ENCODE data around the gene ARHGAP15. TPM values are rescaled to one million over a fixed set of nuclear protein-coding genes. Genes with fewer than 3 reads are reported as not detected.

The ARHGAP15 gene
- total RNA-seq, 1 donor from 2014 or later = not detected

- peaks cover 55% of the 10 kb centered on the region for H3K27me3 Mint-ChIP-seq (ENCODE audit: unreplicated experiment)
- TF ChIP-seq CTCF (IDR thresholded peaks at IDR 0.05) = no peak
- no peaks in the 10 kb centered on the region for H3K9me3 Mint-ChIP-seq (ENCODE audit: unreplicated experiment)
- H3K4me1 Mint-ChIP-seq (ENCODE audit: unreplicated experiment) = peaks cover 4% of the 10 kb centered on the region
- H3K36me3 Mint-ChIP-seq (ENCODE audit: unreplicated experiment) = no peaks in the 10 kb centered on the region
- DNase-seq (ENCODE audit: extremely low spot score, unreplicated experiment) = no peak
- no peak overlapping the region for H3K27ac Mint-ChIP-seq (ENCODE audit: unreplicated experiment)
- no peak overlapping the region for H3K4me3 Mint-ChIP-seq (ENCODE audit: unreplicated experiment)
Observed at GRCh38 chr2:143140864-143141661, 11.8 kb downstream of the ARHGAP15 start.

GRCh38 chr2:143142598-143142997 is 13.4 kb downstream of the ARHGAP15 start:
- peaks cover 46% of the 10 kb centered on the region for H3K27me3 Mint-ChIP-seq (ENCODE audit: unreplicated experiment)
- no peak for DNase-seq (ENCODE audit: extremely low spot score, unreplicated experiment)
- H3K4me3 Mint-ChIP-seq (ENCODE audit: unreplicated experiment) = no peak overlapping the region
- TF ChIP-seq CTCF (IDR thresholded peaks at IDR 0.05) = no peak
- H3K27ac Mint-ChIP-seq (ENCODE audit: unreplicated experiment) = no peak overlapping the region
- H3K9me3 Mint-ChIP-seq (ENCODE audit: unreplicated experiment) = no peaks in the 10 kb centered on the region
- no peaks in the 10 kb centered on the region for H3K36me3 Mint-ChIP-seq (ENCODE audit: unreplicated experiment)
- peaks cover 7% of the 10 kb centered on the region for H3K4me1 Mint-ChIP-seq (ENCODE audit: unreplicated experiment)

GRCh38 chr2:143144813-143145455 is 15.7 kb downstream of the ARHGAP15 start:
- Mint-ChIP-seq H3K4me3 (ENCODE audit: unreplicated experiment) (no peak overlapping the region), H3K27ac (ENCODE audit: unreplicated experiment) (no peak overlapping the region), H3K36me3 (ENCODE audit: unreplicated experiment) (no peaks in the 10 kb centered on the region), H3K27me3 (ENCODE audit: unreplicated experiment) (peaks cover 44% of the 10 kb centered on the region), H3K9me3 (ENCODE audit: unreplicated experiment) (no peaks in the 10 kb centered on the region), H3K4me1 (ENCODE audit: unreplicated experiment) (peaks cover 7% of the 10 kb centered on the region)
- DNase-seq (ENCODE audit: extremely low spot score, unreplicated experiment) = no peak
- no peak for TF ChIP-seq CTCF (IDR thresholded peaks at IDR 0.05)

GRCh38 chr2:143146366-143146765 is 17.1 kb downstream of the ARHGAP15 start:
- TF ChIP-seq CTCF (IDR thresholded peaks at IDR 0.05) = no peak

GRCh38 chr2:143146815-143147530 is 17.8 kb downstream of the ARHGAP15 start:
- no peak overlapping the region for H3K27ac Mint-ChIP-seq (ENCODE audit: unreplicated experiment)
- no peaks in the 10 kb centered on the region for H3K36me3 Mint-ChIP-seq (ENCODE audit: unreplicated experiment)
- no peak for TF ChIP-seq CTCF (IDR thresholded peaks at IDR 0.05)
- H3K4me3 Mint-ChIP-seq (ENCODE audit: unreplicated experiment) = no peak overlapping the region
- DNase-seq (ENCODE audit: extremely low spot score, unreplicated experiment) = no peak
- H3K27me3 Mint-ChIP-seq (ENCODE audit: unreplicated experiment) = peaks cover 41% of the 10 kb centered on the region
- no peaks in the 10 kb centered on the region for H3K9me3 Mint-ChIP-seq (ENCODE audit: unreplicated experiment)
- peaks cover 7% of the 10 kb centered on the region for H3K4me1 Mint-ChIP-seq (ENCODE audit: unreplicated experiment)

More at GRCh38 chr2:143146366-143146765, 17.1 kb downstream of the ARHGAP15 start:
- H3K4me1 Mint-ChIP-seq (ENCODE audit: unreplicated experiment) = peaks cover 7% of the 10 kb centered on the region
- H3K27me3 Mint-ChIP-seq (ENCODE audit: unreplicated experiment) = peaks cover 42% of the 10 kb centered on the region
- no peaks in the 10 kb centered on the region for H3K36me3 Mint-ChIP-seq (ENCODE audit: unreplicated experiment)
- no peak overlapping the region for H3K27ac Mint-ChIP-seq (ENCODE audit: unreplicated experiment)
- DNase-seq (ENCODE audit: extremely low spot score, unreplicated experiment) = no peak
- no peaks in the 10 kb centered on the region for H3K9me3 Mint-ChIP-seq (ENCODE audit: unreplicated experiment)
- H3K4me3 Mint-ChIP-seq (ENCODE audit: unreplicated experiment) = no peak overlapping the region

All from osteocyte (in vitro differentiated cells).